Activated naive CD4-positive, alpha-beta T cell treated with anti-CD3 and anti-CD28 coated beads, Interleukin-2, amount 10 ng/mL, durations not matched to agents 7 days and 5 days (primary cell): ENCODE data around the gene TRABD2B.

Source experiments
- CTCF ChIA-PET: fragments of 350-600 bp; sonication (Branson Sonifier 250); formaldehyde crosslinking; loops from one replicate; lab custom pipeline; 2021; ENCODE audit warnings: antibody characterized with exemption; lab: Charles Lee
- DNase-seq: peaks from one replicate; pipeline ENCODE4 v3.0.0-alpha.2; 2020
- H3K27ac Mint-ChIP-seq: one replicate; pipeline ENCODE4 v1.8.0; 2021; ENCODE audit warnings: mild to moderate bottlenecking, moderate library complexity, mixed read lengths
- H3K27me3 Mint-ChIP-seq: one replicate; pipeline ENCODE4 v1.8.0; 2021; ENCODE audit warnings: mild to moderate bottlenecking, mixed read lengths
- H3K36me3 Mint-ChIP-seq: one replicate; pipeline ENCODE4 v1.8.0; 2021; ENCODE audit warnings: mixed read lengths
- H3K4me1 Mint-ChIP-seq: one replicate; pipeline ENCODE4 v1.8.0; 2021; ENCODE audit warnings: mixed read lengths
- H3K4me3 Mint-ChIP-seq: one replicate; pipeline ENCODE4 v1.8.0; 2021; ENCODE audit warnings: mild to moderate bottlenecking, moderate library complexity, mixed read lengths
- H3K9me3 Mint-ChIP-seq: one replicate; pipeline ENCODE4 v1.8.0; 2021; ENCODE audit warnings: mixed read lengths

The TRABD2B gene

GRCh38 chr1:47761201-47761930, 235.8 kb downstream of the TRABD2B start:
- no peaks in the 10 kb centered on the region for H3K9me3 Mint-ChIP-seq
- CTCF ChIA-PET = no interaction called here
- no peak overlapping the region for H3K27ac Mint-ChIP-seq
- peaks cover 27% of the 10 kb centered on the region for H3K27me3 Mint-ChIP-seq
- no peak overlapping the region for H3K4me3 Mint-ChIP-seq
- H3K4me1 Mint-ChIP-seq = no peaks in the 10 kb centered on the region
- DNase-seq = no peak
- H3K36me3 Mint-ChIP-seq = no peaks in the 10 kb centered on the region

- Mint-ChIP-seq H3K9me3 (no peaks in the 10 kb centered on the region), H3K27me3 (peaks cover 27% of the 10 kb centered on the region), H3K27ac (no peak overlapping the region), H3K36me3 (no peaks in the 10 kb centered on the region), H3K4me1 (no peaks in the 10 kb centered on the region), H3K4me3 (no peak overlapping the region)
- DNase-seq = no peak
- CTCF ChIA-PET = no interaction called here
Measured at GRCh38 chr1:47759936-47760629, 237.1 kb downstream of the TRABD2B start.

- Mint-ChIP-seq H3K27ac (no peak overlapping the region), H3K4me3 (no peak overlapping the region), H3K27me3 (peaks cover 25% of the 10 kb centered on the region), H3K4me1 (no peaks in the 10 kb centered on the region), H3K9me3 (no peaks in the 10 kb centered on the region), H3K36me3 (no peaks in the 10 kb centered on the region)
- no peak for DNase-seq
- CTCF ChIA-PET = interaction anchor here (0.7 kb wide), 1 partner anchor 16 kb away, joined by 3 read pairs; no protein-coding TSS in a partner anchor
Measured at GRCh38 chr1:47759251-47759935, 237.8 kb downstream of the TRABD2B start.

- no peaks in the 10 kb centered on the region for H3K9me3 Mint-ChIP-seq
- H3K27ac Mint-ChIP-seq = no peak overlapping the region
- H3K4me1 Mint-ChIP-seq = no peaks in the 10 kb centered on the region
- no peak overlapping the region for H3K4me3 Mint-ChIP-seq
- H3K36me3 Mint-ChIP-seq = no peaks in the 10 kb centered on the region
- CTCF ChIA-PET = interaction anchor here (0.7 kb wide), 1 partner anchor 15 kb away, joined by 3 read pairs; no protein-coding TSS in a partner anchor
- peaks cover 24% of the 10 kb centered on the region for H3K27me3 Mint-ChIP-seq
- DNase-seq = no peak
Measured at GRCh38 chr1:47758341-47759250, 238.6 kb downstream of the TRABD2B start.

DNA sequence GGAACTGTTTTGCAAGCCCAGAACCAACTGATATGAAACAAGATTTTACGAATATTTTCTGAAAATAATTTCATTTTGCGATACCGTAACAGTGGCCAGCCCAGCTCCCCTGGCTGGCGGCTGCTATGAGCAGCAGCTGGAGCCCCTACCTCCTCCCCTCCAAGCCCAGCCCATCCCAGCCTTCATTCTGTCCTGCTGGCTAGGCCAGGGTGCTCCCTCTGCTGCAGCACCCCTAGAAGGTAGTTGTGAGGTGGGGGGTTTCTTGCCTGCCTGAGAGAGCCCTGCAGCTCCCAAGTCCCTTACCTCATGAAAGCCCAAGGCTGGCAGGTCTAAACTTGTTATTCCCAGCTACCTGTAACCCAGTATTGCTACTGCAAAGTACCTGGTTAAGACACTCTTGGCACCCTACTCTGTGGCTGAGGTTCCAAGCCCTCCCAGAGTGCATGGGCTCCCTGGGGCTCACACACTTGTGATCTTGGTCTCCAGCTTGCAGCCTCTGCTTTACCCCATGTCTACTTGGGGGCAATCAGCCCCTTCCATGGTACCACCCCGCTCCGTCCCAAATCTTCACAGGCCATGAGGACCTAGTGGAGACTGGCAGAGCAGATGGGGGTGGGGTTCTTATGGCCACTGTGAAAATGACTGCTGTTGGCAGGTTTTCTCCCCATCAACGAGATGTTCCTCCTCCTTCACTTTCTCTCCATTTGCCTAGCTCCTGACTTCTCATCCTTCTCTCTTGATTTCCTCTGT, 239.8 kb downstream of the TRABD2B start:
- Mint-ChIP-seq H3K4me3 (no peak overlapping the region), H3K9me3 (no peaks in the 10 kb centered on the region), H3K27me3 (peaks cover 23% of the 10 kb centered on the region), H3K4me1 (no peaks in the 10 kb centered on the region), H3K27ac (no peak overlapping the region), H3K36me3 (no peaks in the 10 kb centered on the region)
- DNase-seq = no peak
- CTCF ChIA-PET = no interaction called here

- H3K4me3 Mint-ChIP-seq = no peak overlapping the region
- CTCF ChIA-PET = interaction anchor here (0.6 to 2.2 kb wide), 4 partner anchors 8 to 324 kb away, joined by 3 to 5 read pairs (median 3); no protein-coding TSS in a partner anchor
- no peaks in the 10 kb centered on the region for H3K4me1 Mint-ChIP-seq
- DNase-seq = no peak
- no peak overlapping the region for H3K27ac Mint-ChIP-seq
- H3K9me3 Mint-ChIP-seq = no peaks in the 10 kb centered on the region
- H3K36me3 Mint-ChIP-seq = no peaks in the 10 kb centered on the region
- peaks cover 14% of the 10 kb centered on the region for H3K27me3 Mint-ChIP-seq
Measured at GRCh38 chr1:47756411-47756810, 240.8 kb downstream of the TRABD2B start.

DNA sequence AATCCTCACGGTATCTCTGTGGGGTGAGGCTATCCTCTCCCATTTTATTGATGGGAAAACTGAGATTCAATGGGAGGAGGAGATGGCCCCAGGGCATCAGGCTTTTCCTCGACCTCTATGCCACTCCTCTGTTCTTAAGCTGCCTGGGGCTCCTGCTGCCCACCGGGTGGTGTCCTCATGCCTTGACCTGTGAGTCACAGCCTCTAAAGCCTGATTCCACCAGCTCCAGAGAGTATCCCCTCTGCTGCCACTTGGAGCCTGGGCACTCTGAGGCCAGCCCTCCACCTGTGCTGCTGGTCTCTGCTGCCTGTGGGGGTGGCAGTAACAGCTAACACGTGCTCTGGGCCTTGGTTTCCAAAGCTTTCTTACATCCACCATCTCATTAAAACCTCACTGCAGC, 241.2 kb downstream of the TRABD2B start:
- CTCF ChIA-PET = interaction anchor here (0.6 to 2.2 kb wide), 8 partner anchors 8 to 324 kb away, joined by 3 to 7 read pairs (median 4); no protein-coding TSS in a partner anchor
- no peak overlapping the region for H3K27ac Mint-ChIP-seq
- no peaks in the 10 kb centered on the region for H3K36me3 Mint-ChIP-seq
- no peaks in the 10 kb centered on the region for H3K4me1 Mint-ChIP-seq
- DNase-seq = no peak
- peaks cover 12% of the 10 kb centered on the region for H3K27me3 Mint-ChIP-seq
- H3K9me3 Mint-ChIP-seq = no peaks in the 10 kb centered on the region
- H3K4me3 Mint-ChIP-seq = no peak overlapping the region

- H3K4me1 Mint-ChIP-seq = no peaks in the 10 kb centered on the region
- H3K9me3 Mint-ChIP-seq = no peaks in the 10 kb centered on the region
- DNase-seq = peak; percentile 70
- CTCF ChIA-PET = interaction anchor here (0.6 to 2.2 kb wide), 9 partner anchors 9 to 323 kb away, joined by 3 to 7 read pairs (median 4); no protein-coding TSS in a partner anchor
- H3K27me3 Mint-ChIP-seq = peaks cover 7% of the 10 kb centered on the region
- H3K4me3 Mint-ChIP-seq = no peak overlapping the region
- H3K36me3 Mint-ChIP-seq = no peaks in the 10 kb centered on the region
- no peak overlapping the region for H3K27ac Mint-ChIP-seq
Measured at GRCh38 chr1:47755101-47755990, 241.8 kb downstream of the TRABD2B start.

DNA sequence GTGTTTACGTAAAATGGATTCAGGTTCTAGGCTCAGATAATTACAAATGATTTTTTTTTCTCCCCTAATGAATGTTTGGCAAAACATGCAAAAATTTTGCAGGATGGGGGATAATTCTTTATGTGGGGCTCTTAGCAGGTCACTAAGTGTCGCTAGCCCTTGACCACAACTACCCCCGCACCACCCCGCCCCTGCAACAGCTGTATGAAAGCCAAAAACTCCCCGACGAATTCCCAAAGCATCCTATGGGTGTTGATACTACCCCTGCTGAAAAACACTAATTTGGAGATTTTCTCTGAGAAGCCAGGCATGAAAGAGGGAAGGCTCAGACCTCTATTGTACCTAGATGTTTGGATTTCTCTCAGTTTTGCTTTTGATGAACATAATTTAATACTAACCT, 243.0 kb downstream of the TRABD2B start:
- CTCF ChIA-PET = interaction anchor here (0.8 to 2.2 kb wide), 4 partner anchors 9 to 17 kb away, joined by 3 to 5 read pairs (median 4); no protein-coding TSS in a partner anchor
- no peak for DNase-seq
- H3K36me3 Mint-ChIP-seq = no peaks in the 10 kb centered on the region
- H3K4me1 Mint-ChIP-seq = no peaks in the 10 kb centered on the region
- H3K27me3 Mint-ChIP-seq = no peaks in the 10 kb centered on the region
- no peaks in the 10 kb centered on the region for H3K9me3 Mint-ChIP-seq
- no peak overlapping the region for H3K27ac Mint-ChIP-seq
- no peak overlapping the region for H3K4me3 Mint-ChIP-seq

DNA sequence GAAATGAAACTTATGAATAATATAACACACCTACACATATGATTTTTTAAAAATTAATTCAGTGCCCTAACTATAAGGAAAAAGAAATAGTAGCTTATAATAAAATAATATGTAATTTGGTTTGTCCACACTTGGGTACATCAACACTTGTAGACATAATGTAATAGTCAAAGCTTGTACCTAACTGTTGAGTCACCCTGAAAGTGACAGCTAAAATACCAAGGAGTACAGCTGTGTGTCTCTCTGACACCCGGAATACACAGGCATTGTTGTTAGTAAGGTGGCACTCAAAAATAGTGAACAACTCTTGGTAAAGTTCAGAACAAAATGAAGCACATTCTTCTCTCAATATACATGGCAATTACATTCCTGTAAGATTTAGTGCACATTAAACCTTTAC, 243.4 kb downstream of the TRABD2B start:
- Mint-ChIP-seq H3K36me3 (no peaks in the 10 kb centered on the region), H3K27ac (no peak overlapping the region), H3K9me3 (no peaks in the 10 kb centered on the region), H3K27me3 (no peaks in the 10 kb centered on the region), H3K4me1 (no peaks in the 10 kb centered on the region), H3K4me3 (no peak overlapping the region)
- CTCF ChIA-PET = interaction anchor here (0.8 to 1.5 kb wide), 2 partner anchors 10 to 17 kb away, joined by 3 read pairs; no protein-coding TSS in a partner anchor
- DNase-seq = no peak

GRCh38 chr1:47752559-47752958, 244.6 kb downstream of the TRABD2B start:
- H3K9me3 Mint-ChIP-seq = no peaks in the 10 kb centered on the region
- no peaks in the 10 kb centered on the region for H3K27me3 Mint-ChIP-seq
- no peak overlapping the region for H3K27ac Mint-ChIP-seq
- no peaks in the 10 kb centered on the region for H3K4me1 Mint-ChIP-seq
- CTCF ChIA-PET = interaction anchor here (1.5 kb wide), 1 partner anchor 11 kb away, joined by 3 read pairs; no protein-coding TSS in a partner anchor
- no peaks in the 10 kb centered on the region for H3K36me3 Mint-ChIP-seq
- H3K4me3 Mint-ChIP-seq = no peak overlapping the region
- DNase-seq = no peak

DNA sequence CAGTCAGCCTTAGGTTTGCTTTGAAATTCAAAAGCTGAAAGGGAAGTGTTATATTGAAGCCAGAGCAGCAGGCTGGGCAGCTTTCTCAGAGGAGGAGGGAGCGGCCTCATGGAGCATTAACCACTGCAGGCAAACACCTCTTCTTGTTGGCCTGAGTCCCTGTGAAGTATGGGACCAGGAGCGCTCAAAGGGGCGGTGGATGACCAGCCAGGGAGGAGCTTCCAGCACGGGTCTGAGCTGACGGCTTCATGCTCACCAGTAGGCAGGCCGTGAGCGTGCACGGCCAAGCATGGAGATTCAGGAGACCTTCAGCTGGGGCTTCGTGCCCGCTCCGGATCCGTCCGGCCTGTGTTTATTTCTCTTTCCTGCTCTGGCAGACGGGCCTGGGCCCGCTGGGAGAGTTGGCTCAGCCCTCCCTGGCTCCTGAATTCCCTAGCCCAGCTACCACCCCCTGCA, 245.2 kb downstream of the TRABD2B start:
- H3K9me3 Mint-ChIP-seq = no peaks in the 10 kb centered on the region
- DNase-seq = no peak
- no peaks in the 10 kb centered on the region for H3K27me3 Mint-ChIP-seq
- H3K27ac Mint-ChIP-seq = no peak overlapping the region
- CTCF ChIA-PET = no interaction called here
- no peak overlapping the region for H3K4me3 Mint-ChIP-seq
- no peaks in the 10 kb centered on the region for H3K36me3 Mint-ChIP-seq
- no peaks in the 10 kb centered on the region for H3K4me1 Mint-ChIP-seq
